Measurements from ENCODE around the gene PLCH2. TPM values are rescaled to one million over a fixed set of nuclear protein-coding genes. Genes with fewer than 3 reads are reported as not detected.

Gene PLCH2
- total and polyA plus RNA-seq, 2 of the 13 experiments (the other 11 are each of a cell fraction or from before 2014, with no cell fraction given), result 0.15 to 0.67 TPM

DNA sequence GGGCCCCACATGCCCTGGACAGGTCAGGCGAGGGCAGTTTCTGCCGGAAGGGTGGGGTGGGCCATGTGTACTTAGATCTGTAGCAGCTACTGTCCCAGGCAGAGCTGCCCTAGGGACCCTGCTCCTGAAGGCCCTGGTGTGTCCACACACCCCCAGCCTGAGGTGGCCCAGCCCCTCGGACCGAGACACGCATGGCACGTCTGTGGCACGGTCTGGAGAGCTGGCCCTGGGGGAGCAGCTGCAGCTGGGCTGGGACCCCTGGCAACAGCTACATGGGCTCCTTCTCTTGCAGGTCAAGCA lies 25.7 kb downstream of the PLCH2 start (continued):
- TF ChIP-seq RARA (CRISPR knock-in tag; IDR thresholded peaks at IDR 0.05) (0 out of 2 replicates have a peak, but pooled peaks have one; percentile 13), AHR (CRISPR knock-in tag; IDR thresholded peaks at IDR 0.05) (no peak), MAFK (conservative IDR thresholded peaks at IDR 0.05 in 1 of 2, IDR thresholded peaks at IDR 0.05 in 1 of 2; ENCODE audit: low read length in 2 of 2) (no peak), DRAP1 (CRISPR knock-in tag; IDR thresholded peaks at IDR 0.05) (no peak), ZNF543 (CRISPR knock-in tag; IDR thresholded peaks at IDR 0.05) (no peak), RXRB (CRISPR knock-in tag; IDR thresholded peaks at IDR 0.05; ENCODE audit: borderline replicate concordance) (0 out of 2 replicates have a peak, but pooled peaks have one; percentile 30), ZNF737 (CRISPR knock-in tag; IDR thresholded peaks at IDR 0.05; ENCODE audit: borderline replicate concordance) (no peak), ZBTB43 (CRISPR knock-in tag; conservative IDR thresholded peaks at IDR 0.05) (no peak), ZNF337 (CRISPR knock-in tag; IDR thresholded peaks at IDR 0.05; ENCODE audit: borderline replicate concordance, low read depth) (no peak), RNF2 (conservative IDR thresholded peaks at IDR 0.05; ENCODE audit: low read depth) (no peak), ETV5 (CRISPR knock-in tag; IDR thresholded peaks at IDR 0.05; ENCODE audit: borderline replicate concordance) (peak; percentile 56; the same call in 1 of the 2 replicates), HNRNPH1 (optimal IDR thresholded peaks at IDR 0.05; ENCODE audit: low read depth, low read length) (no peak), TGIF2 (CRISPR knock-in tag; IDR thresholded peaks at IDR 0.05) (no peak), PRMT3 (CRISPR knock-in tag; IDR thresholded peaks at IDR 0.05; ENCODE audit: borderline replicate concordance, low read depth) (no peak), RFX5 (IDR thresholded peaks at IDR 0.05; ENCODE audit: low read depth, low read length) (no peak), FOXM1 (CRISPR knock-in tag; IDR thresholded peaks at IDR 0.05) (no peak), SATB2 (CRISPR knock-in tag; IDR thresholded peaks at IDR 0.05) (no peak), PAXIP1 (CRISPR knock-in tag; conservative IDR thresholded peaks at IDR 0.05) (0 out of 2 replicates have a peak, but pooled peaks have one; percentile 23), MBNL3 (CRISPR knock-in tag; conservative IDR thresholded peaks at IDR 0.05) (no peak), MXD4 (CRISPR knock-in tag; IDR thresholded peaks at IDR 0.05) (no peak), SAP130 (CRISPR knock-in tag; IDR thresholded peaks at IDR 0.05; ENCODE audit: low read depth) (0 out of 2 replicates have a peak, but pooled peaks have one; percentile 23), FOXA3 (CRISPR knock-in tag; IDR thresholded peaks at IDR 0.05) (no peak), TARDBP (CRISPR knock-in tag; IDR thresholded peaks at IDR 0.05) (no peak)
- TF ChIP-seq, protein P1, sequence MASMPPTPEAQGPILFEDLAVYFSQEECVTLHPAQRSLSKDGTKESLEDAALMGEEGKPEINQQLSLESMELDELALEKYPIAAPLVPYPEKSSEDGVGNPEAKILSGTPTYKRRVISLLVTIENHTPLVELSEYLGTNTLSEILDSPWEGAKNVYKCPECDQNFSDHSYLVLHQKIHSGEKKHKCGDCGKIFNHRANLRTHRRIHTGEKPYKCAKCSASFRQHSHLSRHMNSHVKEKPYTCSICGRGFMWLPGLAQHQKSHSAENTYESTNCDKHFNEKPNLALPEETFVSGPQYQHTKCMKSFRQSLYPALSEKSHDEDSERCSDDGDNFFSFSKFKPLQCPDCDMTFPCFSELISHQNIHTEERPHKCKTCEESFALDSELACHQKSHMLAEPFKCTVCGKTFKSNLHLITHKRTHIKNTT (CRISPR knock-in tag; IDR thresholded peaks at IDR 0.05), result no peak

Measured in HepG2 (cell line).